ENCODE measurements around the gene AKNA. TPM values are rescaled to one million over a fixed set of nuclear protein-coding genes. Genes with fewer than 3 reads are reported as not detected.
"Not testable (repeated sequence)": the region's sequence is repeated elsewhere in the genome, so short reads cannot be mapped to it uniquely, and the experiment has no call there.

The AKNA gene
- total RNA-seq, 1 donor from 2014 or later = 11.3 TPM

GRCh38 chr9:114322831-114323531 lies 64.8 kb downstream of the AKNA start, which contains the start of gene ORM1:
TSS of gene ORM1 (plus strand) at chr9:114323098. CDS start at chr9:114323134, 36 bp downstream.
- DNase-seq (ENCODE audit: low spot score) = not testable (repeated sequence)

GRCh38 chr9:114322160-114322818 lies 65.5 kb downstream of the AKNA start:
- DNase-seq (ENCODE audit: low spot score) = not testable (repeated sequence)

DNA sequence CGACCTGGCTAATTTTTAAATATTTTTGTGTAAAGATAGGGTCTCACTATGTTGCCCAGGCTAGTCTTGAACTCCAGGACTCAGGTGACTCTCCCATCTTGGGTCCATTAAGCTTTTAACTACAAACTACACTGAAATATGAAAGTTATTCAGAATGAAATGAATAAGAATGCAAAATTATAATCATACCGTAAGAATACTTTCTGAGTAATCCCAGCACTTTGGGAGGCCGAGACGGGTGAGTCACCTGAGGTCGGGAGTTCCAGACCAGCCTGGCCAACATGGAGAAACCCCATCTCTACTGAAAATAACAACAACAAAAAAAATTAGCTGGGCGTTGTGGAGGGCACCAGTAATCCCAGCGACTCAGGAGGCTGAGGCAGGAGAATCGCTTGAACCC lies 66.0 kb downstream of the AKNA start:
- no peak for DNase-seq (ENCODE audit: low spot score)

DNA sequence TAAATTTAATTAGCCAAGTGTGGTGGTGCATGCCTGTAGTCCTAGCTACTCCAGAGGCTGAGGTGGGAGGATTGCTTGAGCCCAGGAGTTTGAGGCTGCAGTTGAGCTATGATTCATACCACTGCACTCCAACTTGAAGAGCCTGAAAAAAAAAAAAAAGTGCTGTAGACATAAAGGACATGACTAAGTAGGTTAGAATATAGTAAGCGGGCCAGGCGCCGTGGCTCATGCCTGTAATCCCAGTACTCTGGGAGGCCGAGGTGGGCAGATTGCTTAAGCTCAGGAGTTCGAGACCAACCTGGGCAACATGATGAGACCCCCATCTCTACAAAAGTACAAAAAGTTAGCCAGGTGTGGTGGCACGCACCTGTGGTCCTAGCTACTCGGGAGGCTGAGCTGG lies 67.1 kb downstream of the AKNA start:
- DNase-seq (ENCODE audit: low spot score) = not testable (repeated sequence)

GRCh38 chr9:114319147-114319546 lies 68.6 kb downstream of the AKNA start:
- DNase-seq (ENCODE audit: low spot score) = no peak

DNA sequence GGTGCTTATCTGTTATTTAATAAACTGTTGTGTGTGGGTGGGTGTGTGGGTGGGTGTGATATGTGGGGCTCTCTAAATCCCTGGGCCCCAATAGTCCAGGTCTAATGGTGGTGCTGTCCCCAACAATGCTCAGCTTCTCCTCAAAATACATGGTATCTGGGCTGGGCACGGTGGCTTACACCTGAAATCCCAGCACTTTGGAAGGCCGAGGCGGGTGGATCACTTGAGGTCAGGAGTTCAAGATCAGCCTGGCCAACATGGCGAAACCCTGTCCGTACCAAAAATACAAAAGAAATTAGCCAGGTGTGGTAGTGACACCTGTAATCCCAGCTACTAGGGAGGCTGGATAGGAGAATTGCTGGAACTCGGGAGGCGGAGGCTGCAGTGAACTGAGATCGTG lies 69.4 kb downstream of the AKNA start:
- DNase-seq (ENCODE audit: low spot score) = no peak

DNA sequence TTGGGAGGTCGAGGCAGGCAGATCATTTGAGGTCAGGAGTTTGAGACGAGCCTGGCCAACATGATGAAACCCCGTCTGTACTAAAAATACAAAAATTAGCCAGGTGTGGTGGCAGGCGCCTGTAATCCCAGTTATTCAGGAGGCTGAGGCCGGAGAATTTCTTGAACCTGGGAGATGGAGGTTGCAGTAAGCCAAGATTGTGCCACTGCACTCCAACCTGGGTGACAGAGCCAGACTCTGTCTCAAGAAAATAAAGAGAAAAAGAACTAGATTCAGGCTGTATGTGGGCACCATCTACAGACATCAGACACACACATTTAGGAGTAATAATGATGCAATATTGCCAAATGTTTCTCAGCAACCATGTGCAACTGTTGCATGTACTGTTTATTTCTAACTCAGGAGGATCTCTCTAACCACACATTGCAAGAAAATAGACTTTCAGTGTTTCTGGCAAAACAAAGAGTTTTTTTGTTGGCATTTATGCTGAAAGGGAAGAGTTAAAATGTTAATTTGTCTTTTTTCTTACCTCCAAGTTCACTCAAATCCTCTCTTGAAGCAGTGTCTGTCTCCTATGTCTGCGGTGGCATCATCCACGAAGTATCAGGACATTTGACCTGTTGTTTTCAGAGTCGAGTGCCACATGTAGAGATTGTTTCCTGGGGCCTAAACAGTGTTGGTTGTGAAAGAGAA lies 70.0 kb downstream of the AKNA start:
- peak; percentile 23 for DNase-seq (ENCODE audit: low spot score)

DNA sequence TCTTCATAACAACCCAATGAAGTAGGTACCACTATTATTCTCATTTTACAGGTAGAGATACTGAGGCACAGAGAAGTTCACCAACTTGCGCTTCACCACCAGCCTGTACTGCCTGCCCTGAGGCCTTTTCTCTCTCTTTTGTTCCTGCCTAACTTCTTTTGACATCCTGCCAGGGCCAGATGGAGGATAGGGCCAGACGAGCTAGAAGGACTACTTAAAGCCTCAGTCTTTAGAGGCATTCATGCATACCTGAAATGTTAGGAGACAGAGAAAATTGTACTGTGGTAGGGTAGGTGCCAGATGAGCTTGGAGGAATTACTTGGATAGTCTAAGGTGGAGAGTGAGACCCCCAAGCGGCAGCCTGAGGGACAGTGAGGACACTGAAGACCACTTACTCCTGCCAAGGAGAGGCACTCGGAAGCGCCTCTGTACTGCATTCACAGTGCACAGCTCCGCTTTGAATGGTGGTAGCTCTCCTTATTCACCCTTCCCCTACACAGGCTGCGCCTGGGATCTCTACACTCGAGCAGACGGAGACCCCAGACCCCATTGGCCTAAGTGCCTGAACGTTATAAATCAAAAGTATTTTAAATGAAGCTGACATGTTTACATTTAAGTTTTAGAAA lies 71.1 kb downstream of the AKNA start:
- no peak for DNase-seq (ENCODE audit: low spot score)

GRCh38 chr9:114315723-114316363 lies 71.9 kb downstream of the AKNA start:
- no peak for DNase-seq (ENCODE audit: low spot score)

GRCh38 chr9:114314881-114315722 lies 72.7 kb downstream of the AKNA start:
- no peak for DNase-seq (ENCODE audit: low spot score)

DNA sequence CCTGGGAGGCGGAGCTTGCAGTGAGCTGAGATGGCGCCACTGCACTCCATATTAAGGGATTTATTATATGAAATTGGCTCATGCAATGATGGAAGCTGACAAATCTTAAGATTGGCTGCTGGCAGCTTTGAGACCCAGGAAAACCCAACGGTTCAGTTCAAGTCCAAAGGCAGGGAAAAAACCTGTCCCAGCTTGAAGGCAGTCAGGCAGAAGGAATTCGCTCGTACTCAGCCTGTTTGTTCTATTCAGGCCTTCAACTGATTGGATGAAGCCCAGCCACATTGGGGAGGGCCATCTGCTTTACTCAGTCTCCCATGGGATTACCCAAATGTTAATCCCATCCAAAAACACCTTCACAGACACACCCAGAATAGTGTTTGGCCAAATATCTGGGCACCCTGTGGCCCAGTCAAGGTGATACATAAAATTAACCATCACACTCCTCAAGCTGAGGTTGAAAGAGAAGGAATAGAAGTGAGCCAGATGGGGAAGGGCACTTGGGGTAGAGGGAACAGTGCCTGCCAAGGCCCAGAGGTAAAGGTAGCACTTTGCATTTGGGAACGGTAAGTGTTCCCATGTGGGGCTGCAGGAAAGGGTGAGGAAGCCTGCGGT lies 73.4 kb downstream of the AKNA start:
- DNase-seq (ENCODE audit: low spot score) = no peak

DNA sequence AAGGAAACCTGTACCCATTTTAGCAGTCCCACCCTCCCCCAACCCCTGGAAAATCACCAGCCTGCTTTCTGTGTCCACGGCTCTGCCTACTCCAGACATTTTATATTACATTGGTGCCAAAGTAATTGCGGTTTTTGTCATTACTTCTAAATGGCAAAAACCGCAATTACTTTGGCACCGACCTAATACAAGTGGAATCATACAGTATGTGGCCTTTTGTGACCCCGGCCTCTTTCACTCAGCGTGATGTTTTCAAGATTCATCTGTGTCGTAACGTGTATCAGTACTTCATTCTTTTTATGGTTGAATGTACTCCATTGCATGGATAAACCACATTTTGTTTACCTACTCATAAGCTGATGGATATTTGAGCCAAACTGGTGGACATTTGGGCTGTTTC lies 74.6 kb downstream of the AKNA start:
- no peak for DNase-seq (ENCODE audit: low spot score)

- DNase-seq (ENCODE audit: low spot score) = no peak
Measured at GRCh38 chr9:114312513-114312875, 75.3 kb downstream of the AKNA start.

GRCh38 chr9:114311571-114312512 lies 75.9 kb downstream of the AKNA start:
- no peak for DNase-seq (ENCODE audit: low spot score)

DNA sequence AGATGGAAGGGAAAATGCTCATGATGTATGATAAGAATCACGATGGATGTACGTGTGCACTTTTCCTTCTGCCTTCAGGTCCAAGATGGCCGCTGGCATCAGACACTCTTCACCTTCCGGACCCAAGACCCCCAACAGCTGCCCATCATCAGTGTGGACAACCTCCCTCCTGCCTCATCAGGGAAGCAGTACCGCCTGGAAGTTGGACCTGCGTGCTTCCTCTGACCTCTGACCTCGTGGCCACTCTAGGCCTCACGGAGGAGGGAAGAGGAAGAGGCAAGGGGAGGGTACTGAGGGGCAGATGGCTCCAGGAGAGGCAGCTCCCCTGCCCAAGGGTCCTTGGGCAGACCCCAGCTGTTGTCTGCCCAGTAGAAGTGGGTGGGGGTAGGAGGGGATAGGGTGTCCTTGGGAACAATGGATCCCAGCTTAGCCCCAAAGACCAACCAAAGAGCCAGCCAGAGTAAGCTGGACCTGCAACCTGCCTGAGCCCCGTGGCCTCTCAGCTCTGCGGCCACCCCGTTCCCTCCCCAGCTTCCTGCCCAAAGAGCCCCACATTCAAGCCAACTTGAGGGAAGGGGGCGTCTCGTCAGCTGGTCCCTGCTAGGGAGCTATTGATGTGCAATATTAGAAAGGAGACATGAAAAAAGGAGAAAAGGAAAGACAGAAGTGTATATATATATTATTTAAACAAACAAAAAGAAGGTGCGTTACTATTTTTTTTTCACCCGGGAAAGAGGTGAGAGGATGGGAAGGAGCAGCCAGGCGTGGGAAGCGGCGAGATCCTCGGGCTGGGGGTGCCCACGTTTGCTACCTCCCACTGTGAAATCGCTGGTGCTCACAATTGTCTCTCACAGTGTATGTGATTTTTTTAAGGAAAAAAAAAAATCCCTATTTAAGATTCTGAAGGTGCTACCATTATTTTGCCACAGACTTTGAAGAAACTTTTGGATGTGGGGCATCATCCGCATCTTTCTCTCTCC lies 77.0 kb downstream of the AKNA start:
- DNase-seq (ENCODE audit: low spot score) = no peak

- DNase-seq (ENCODE audit: low spot score) = no peak
Measured at GRCh38 chr9:114309096-114309495, 78.7 kb downstream of the AKNA start.

- no peak for DNase-seq (ENCODE audit: low spot score)
Measured at GRCh38 chr9:114308361-114308950, 79.3 kb downstream of the AKNA start.

DNA sequence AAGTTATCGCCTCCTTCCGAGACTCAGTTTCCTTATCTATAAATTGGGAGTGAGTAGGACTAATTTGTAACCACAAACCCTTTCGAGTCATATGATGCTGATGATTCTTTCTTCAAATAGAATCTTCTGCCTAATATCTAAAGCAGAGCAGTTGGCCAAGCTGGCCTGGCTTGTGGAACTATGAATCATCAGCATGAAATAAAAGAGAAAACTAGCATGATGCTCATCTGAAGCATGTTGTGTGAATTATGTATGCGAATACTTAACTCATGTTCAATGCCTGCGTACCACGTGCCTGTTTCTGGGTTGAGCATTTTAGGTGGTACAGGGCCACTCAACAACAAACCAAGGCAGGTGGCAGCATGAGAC lies 79.9 kb downstream of the AKNA start:
- DNase-seq (ENCODE audit: low spot score) = no peak
